Hepatic stellate cell (primary cell): ENCODE measurements around the gene OR2A1.
"Not testable (repeated sequence)": the region's sequence is repeated elsewhere in the genome, so short reads cannot be mapped to it uniquely, and the experiment has no call there.

Experiments
- DNase-seq: peaks from one replicate; pipeline ENCODE4 v3.0.0; 2011; ENCODE audit warnings: low spot score

The OR2A1 gene

GRCh38 chr7:144311872-144312469 lies at the start of gene OR2A1:
OR2A1 (plus strand) TSS chr7:144312419; CDS start chr7:144318125, 5,706 bp downstream.
- DNase-seq = not testable (repeated sequence)

GRCh38 chr7:144264692-144265091 lies 47.5 kb upstream of the OR2A1 start, which contains the start of gene OR2A7:
OR2A7 (minus strand) TSS chr7:144264792; CDS start chr7:144259628, 5,164 bp downstream.
- not testable (repeated sequence) for DNase-seq

- DNase-seq = not testable (repeated sequence)
Measured at GRCh38 chr7:144269188-144269587, 43.0 kb upstream of the OR2A1 start, which contains the start of gene CTAGE8. CTAGE8 (minus strand) TSS chr7:144269288; CDS start chr7:144269250, 38 bp downstream.

- not testable (repeated sequence) for DNase-seq
Measured at GRCh38 chr7:144275281-144275680, 36.9 kb upstream of the OR2A1 start.

- DNase-seq = not testable (repeated sequence)
Measured at GRCh38 chr7:144280010-144280409, 32.2 kb upstream of the OR2A1 start.

- DNase-seq = not testable (repeated sequence)
Measured at GRCh38 chr7:144281981-144282380, 30.2 kb upstream of the OR2A1 start.

GRCh38 chr7:144282490-144282889 lies 29.7 kb upstream of the OR2A1 start:
- DNase-seq = not testable (repeated sequence)

GRCh38 chr7:144283716-144284115 lies 28.5 kb upstream of the OR2A1 start:
- DNase-seq = not testable (repeated sequence)

- not testable (repeated sequence) for DNase-seq
Measured at GRCh38 chr7:144287171-144287784, 24.9 kb upstream of the OR2A1 start.

GRCh38 chr7:144291607-144292006 lies 20.6 kb upstream of the OR2A1 start:
- DNase-seq = not testable (repeated sequence)

GRCh38 chr7:144292384-144293161 lies 19.6 kb upstream of the OR2A1 start:
- DNase-seq = not testable (repeated sequence)

GRCh38 chr7:144293794-144294499 lies 18.3 kb upstream of the OR2A1 start:
- not testable (repeated sequence) for DNase-seq

GRCh38 chr7:144302578-144303303 lies 9.5 kb upstream of the OR2A1 start:
- DNase-seq = not testable (repeated sequence)

GRCh38 chr7:144303607-144304006 lies 8.6 kb upstream of the OR2A1 start:
- not testable (repeated sequence) for DNase-seq

GRCh38 chr7:144305156-144305555 lies 7.1 kb upstream of the OR2A1 start:
- not testable (repeated sequence) for DNase-seq

GRCh38 chr7:144309702-144310101 lies 2.5 kb upstream of the OR2A1 start:
- not testable (repeated sequence) for DNase-seq

GRCh38 chr7:144311218-144311617 lies 1.0 kb upstream of the OR2A1 start:
- not testable (repeated sequence) for DNase-seq

- not testable (repeated sequence) for DNase-seq
Measured at GRCh38 chr7:144317537-144317936, 5.3 kb downstream of the OR2A1 start.

- not testable (repeated sequence) for DNase-seq
Measured at GRCh38 chr7:144319547-144319946, 7.3 kb downstream of the OR2A1 start.

- not testable (repeated sequence) for DNase-seq
Measured at GRCh38 chr7:144321677-144322206, 9.5 kb downstream of the OR2A1 start.

- DNase-seq = not testable (repeated sequence)
Measured at GRCh38 chr7:144323359-144323758, 11.1 kb downstream of the OR2A1 start.
